ENCODE measurements around the gene DNAJC3.
"Not testable (repeated sequence)": the region's sequence is repeated elsewhere in the genome, so short reads cannot be mapped to it uniquely, and the experiment has no call there.

Gene DNAJC3

GRCh38 chr13:95676762-95677563 is at the start of gene DNAJC3:
Gene DNAJC3, plus strand, starts transcription at chr13:95677139. Its CDS starts 117 bp downstream, at chr13:95677256.
- DNase-seq, result peak; percentile 95 to 96

DNA sequence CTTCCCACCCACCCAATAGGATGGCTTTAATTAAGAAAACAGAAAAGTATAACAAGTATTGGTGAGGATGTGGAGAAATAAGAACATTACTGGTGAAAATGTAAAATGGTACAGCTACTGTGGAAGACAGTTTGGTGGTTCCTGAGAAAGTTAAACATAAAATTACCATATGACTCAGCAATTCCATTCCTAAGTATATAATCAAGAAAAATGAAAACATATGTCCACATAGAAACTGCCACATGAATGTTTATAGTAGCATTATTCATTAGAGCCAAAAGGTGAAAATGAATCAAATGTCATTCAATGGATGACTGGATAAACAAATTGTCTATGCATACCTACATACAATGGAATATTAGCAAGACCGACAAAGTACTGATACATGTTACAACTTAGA is 49.3 kb upstream of the DNAJC3 start:
- DNase-seq, result no peak

GRCh38 chr13:95628488-95628887 is 48.5 kb upstream of the DNAJC3 start:
- no peak for DNase-seq

DNA sequence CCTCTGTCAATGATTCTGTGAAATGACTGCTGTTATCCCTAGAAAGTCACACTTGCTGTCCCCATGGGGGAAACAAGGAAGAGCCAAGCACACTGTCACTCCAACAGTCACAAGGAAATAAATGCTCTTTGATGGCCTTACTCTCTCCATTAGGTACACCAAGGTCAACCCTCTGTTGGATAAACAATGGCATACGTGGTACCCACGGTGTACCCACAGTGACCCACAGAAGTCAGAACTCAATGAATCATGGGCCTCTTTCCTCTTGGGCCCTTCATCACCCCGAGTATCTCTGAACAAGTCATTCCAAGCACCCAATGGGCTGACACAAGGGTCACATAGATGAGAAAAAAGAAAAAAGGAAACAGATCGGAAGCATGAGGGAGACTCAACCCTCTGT is 47.9 kb upstream of the DNAJC3 start:
- DNase-seq, result no peak

DNA sequence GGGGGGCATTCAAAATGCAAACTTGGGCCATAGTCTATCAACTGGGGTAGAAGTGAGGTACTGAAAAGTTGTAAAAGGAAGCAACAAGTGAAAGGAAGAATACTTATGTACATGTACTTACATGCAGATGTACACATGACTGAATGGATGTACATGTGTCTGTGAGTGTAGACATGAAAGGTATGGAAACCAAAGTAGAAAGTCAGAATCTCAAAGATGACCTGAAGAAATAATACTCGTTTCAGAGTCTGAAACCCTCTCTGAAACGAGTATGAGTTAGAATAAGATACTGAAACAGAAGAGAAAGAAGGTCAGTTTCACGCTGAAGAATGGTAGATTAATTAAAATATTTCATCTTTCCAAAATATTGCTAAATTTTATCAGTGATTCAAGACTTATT is 46.3 kb upstream of the DNAJC3 start:
- no peak for DNase-seq

GRCh38 chr13:95636853-95637252 is 40.1 kb upstream of the DNAJC3 start:
- no peak for DNase-seq

GRCh38 chr13:95641291-95642027 is 35.5 kb upstream of the DNAJC3 start:
- DNase-seq, result no peak

DNA sequence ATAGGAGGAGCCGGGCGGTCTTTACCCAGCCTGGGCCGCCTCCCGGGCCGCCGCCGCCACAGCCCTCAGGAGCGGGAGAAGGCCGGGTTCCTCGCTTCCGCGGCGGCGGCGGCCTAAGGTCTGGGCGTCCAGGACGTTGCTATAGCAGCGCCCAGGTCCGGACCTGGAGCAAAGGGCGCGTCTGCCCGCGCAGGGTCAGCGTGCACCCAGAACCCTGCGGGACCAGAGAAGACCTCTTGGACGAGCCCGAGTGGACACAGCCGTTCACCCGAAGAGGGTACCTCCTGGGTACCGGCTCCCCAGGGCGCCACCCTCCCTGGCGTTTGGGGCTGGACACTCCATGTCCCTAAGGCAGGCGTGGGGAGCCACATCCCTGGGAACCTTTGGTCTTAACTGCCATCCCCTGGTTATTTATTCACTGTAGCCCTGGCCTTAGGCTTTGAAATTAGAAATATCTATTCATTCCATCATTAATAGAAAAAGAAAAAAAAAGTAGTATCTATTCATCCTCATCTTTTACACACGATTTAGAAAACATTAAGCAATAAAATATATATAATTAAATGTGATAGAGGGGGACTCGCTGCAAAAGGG is 34.8 kb upstream of the DNAJC3 start:
- DNase-seq, result no peak

DNA sequence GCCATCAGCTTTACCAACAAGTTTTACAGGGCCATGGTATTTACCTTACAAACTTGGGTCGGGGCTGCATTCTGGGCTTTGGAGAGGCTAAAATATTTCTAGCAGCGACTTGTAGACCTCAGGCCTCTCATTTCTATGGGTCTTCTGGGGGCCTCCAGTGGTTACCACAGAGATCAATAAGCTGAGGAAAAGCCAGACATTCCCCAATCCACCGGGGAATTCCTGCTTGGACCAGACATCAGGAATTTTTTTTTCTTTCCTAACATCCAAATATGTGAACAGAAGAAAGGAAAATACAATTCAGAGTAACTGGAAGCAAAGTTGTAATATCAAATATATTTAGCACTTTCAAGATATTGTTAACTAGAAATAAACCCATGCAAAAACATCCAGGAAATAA is 33.9 kb upstream of the DNAJC3 start:
- no peak for DNase-seq

GRCh38 chr13:95643571-95643935 is 33.4 kb upstream of the DNAJC3 start:
- DNase-seq, result no peak

DNA sequence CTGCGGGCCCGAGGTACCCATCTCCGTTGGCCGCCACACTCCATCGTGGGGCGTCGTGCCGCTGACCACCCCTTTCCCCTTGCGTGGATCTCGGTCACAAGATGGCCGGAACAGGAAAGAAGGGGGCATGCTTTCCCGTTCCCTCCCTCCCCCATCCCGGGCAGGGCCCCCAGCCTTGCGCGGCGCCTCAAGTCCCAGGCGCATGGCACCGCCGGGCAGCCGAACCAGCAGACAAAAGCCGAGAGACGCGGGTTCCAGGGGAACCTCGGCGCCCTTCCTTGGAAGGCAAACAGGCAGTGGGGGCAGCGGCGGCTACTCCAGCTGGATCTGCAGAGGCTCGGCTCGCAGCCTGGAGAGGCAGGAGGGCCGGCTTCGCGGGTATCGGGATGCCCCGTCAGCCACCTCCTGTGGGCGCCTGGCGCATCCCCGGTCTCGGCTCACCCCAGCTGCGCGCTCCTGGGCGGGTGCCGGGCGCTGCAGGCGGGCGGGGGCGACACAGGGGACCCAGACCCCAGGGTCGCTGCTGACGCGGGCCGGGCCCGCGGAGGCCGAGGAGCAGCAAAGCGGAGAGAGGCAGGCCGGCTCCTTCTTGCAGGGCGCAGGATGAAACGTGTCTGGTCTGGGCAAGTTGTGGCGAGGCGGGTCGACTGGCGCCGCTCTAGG is 32.9 kb upstream of the DNAJC3 start:
- DNase-seq, result no peak

DNA sequence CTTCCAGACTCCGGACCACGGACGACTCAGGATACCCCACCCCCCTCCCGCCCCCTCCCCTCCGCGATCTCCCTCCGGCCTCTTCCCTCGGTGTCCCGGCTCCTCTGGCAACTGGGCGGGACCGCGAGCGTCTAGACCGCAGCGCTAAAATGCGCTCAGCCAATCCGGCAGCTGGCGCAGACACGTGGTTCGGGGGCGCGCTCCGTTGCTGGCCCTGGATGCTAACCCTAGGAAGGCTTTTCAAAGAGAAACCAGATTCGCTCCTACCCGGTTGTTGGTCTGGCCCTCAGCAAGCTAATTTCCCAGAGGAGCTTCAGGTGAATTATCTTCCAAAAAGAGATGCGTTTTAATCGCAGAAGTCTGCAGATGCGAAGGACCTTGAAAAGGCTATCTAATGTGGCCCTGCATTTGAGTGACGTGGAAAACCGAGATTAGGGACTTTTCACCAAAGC is 32.3 kb upstream of the DNAJC3 start, which contains the start of gene DZIP1:
Gene DZIP1, minus strand, starts transcription at position 106 of the 452 bp plus-strand sequence. CDS start 2,677 bp downstream, outside the sequence.
- DNase-seq, result no peak

DNA sequence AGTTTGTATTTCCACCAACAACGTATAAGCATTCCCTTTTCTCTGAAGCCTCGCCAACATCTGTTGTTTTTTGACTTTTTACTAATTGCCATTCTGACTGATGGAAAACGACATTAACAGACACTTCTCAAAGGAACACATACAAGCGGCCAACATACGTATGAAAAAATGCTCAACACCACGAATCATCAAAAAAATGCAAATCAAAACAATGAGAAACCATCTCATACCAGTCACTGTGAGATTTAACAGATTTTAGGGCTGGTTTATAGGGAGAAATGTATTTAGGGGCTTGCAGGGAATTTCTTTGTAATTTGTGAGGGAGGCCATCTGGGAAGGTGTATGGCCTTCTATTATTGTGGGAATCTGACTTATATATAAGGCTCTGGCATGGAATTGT is 29.6 kb upstream of the DNAJC3 start:
- no peak for DNase-seq

DNA sequence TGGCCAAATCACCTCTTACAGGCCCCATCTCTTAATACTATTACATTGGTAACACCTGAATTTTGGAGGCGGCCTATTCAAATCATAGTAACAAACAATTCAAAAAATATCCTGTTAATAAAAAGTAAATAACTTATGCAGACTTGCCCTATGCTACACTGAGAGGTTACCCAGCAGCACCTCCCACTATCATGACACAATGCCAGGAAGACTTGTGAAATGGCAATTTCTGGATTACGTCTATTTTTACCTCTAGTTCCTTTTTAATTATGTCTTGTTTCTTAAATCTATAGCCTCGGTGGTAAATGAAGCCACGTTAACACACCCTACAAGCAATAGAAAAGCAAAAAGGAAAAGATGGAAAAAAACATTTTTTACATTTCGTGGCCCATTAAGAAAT is 26.2 kb upstream of the DNAJC3 start:
- no peak for DNase-seq

DNA sequence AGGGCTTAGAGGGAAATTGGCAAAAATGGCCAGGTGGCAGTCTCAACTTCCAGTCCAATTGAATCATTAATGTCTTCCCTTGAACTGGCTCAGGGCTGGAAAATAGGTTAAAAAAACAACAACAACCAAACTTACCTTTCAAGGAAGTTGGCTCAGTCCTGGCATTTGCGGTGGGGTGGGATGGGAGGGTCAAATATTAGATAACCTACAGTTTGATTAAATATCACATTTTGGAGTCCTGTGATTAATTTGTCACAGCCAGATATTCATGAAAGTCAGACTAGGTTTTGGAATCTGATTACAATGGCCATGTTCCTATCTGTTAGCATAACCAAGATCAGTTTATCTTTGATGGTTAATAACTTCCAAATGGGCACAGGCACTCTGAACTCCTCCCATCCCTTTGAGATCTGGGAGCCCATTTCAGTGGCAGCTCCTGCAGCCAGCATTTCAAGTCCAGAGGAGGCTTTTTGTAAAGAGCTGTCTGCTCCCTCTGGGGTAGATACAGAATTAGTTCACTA is 24.6 kb upstream of the DNAJC3 start:
- no peak for DNase-seq

DNA sequence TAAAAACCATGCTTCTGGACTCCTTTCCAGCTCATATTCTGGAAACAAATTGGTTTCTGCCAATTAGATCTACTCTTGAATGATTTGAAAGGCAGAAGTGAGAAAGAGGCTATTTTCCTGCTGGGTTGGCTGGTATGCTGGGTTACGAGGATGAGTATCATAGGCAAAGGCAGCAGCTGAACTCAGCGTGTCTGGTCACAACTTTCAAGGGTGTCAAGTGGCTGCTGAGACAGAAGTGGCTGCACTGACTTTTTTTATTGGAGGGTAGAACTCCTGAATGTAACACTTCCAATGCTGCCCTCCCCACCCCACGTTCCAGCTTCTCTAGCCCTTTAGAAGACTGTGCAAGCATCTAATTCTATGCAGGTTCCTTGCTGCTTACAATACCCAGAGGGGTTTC is 24.1 kb upstream of the DNAJC3 start:
- DNase-seq, result no peak

GRCh38 chr13:95656386-95657015 is 20.4 kb upstream of the DNAJC3 start:
- DNase-seq, result no peak

DNA sequence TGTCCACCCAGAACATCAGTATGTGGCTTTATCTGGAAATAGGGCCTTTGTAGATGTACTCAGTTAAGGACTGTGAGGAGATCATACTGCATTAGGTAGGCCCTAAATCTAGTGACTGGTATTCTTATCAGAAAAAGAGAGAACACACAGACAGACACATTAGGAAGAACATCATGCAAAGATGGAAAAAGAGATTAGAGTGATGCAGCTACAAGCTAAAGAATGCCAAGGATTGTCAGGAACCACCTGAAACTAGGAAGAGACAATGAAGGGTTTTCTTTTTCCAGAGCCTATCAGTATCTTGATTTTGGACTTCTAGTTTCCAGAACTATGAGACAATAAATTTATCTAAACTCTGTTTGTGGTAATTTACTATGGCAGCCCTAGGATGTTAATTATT is 17.4 kb upstream of the DNAJC3 start:
- no peak for DNase-seq

- peak; percentile 61 to 68 for DNase-seq
These were observed 15.9 kb upstream of the DNAJC3 start for GRCh38 chr13:95660981-95661581.

GRCh38 chr13:95667235-95667634 is 9.7 kb upstream of the DNAJC3 start:
- not testable (repeated sequence) for DNase-seq

DNA sequence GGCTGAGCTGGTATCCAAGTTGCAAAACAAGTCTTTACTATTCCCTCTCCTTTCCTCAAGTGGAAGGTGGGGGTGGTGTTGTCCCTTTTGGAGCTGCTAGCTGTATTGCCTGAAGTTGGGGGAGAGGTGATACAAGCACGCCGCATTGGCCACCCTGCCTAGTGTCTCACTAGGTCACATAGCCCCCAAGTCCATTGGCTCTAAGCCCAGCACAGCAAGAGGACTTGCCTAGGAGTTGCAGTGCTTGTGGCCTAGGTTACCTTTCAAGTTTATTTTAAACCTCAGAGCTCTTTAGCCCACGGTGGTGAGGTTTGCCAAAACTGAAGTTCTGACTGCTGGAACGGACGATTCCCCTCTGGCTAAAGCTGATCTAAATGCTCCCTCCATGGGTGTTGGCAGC is 5.3 kb upstream of the DNAJC3 start:
- no peak for DNase-seq

Data from Kasumi-1 (cell line).